Measurements from ENCODE around the gene SERPINB12. TPM values are rescaled to one million over a fixed set of nuclear protein-coding genes. Genes with fewer than 3 reads are reported as not detected.

Gene SERPINB12
- total and polyA plus RNA-seq, 8 donors: not detected

DNA sequence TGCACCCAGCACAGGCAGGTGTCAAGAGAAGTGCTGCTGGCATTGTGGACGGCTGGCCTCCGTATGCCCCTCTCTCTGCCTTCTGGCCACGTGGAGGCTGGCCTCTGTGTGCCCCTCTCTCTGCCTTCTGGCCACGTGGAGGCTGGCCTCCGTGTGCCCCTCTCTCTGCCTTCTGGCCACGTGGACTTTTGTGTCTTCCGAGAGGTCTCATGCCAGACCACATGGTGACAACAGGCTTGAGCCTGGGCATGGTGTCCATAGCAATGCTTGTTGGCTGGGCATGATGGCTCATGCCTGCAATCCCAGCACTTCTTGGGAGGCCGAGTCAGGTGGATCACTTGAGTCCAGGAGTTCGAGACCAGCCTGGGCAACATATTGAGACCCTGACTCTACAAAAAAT is 25.7 kb downstream of the SERPINB12 start:
- Histone ChIP-seq H3K36me3 (no peaks in the 10 kb centered on the region), H3K4me1 (no peaks in the 10 kb centered on the region), H3K27me3 (no peaks in the 10 kb centered on the region), H3K27ac (no peak overlapping the region), H3K4me3 (no peak overlapping the region), H3K9me3 (no peaks in the 10 kb centered on the region)
- no peak for DNase-seq
- intact Hi-C loops (cut with DNase I; ENCODE audit: low total_unique reads): no loop called here
- no peak for TF ChIP-seq CTCF (IDR thresholded peaks at IDR 0.05)
- no peak for TF ChIP-seq EP300 (IDR thresholded peaks at IDR 0.05)
- no peak for TF ChIP-seq POLR2A (IDR thresholded peaks at IDR 0.05)
- TF ChIP-seq POLR2AphosphoS5 (IDR thresholded peaks at IDR 0.05): no peak
- 67 to 83% (median 75%) methylated on average over 9 of the region's 9 CpGs for WGBS, 5 donors

- 65 to 75% (median 69%) methylated on average over 6 of the region's 6 CpGs for WGBS, 5 donors
- Histone ChIP-seq H3K9me3 (no peaks in the 10 kb centered on the region), H3K27ac (no peak overlapping the region), H3K4me3 (no peak overlapping the region), H3K36me3 (no peaks in the 10 kb centered on the region), H3K27me3 (no peaks in the 10 kb centered on the region), H3K4me1 (no peaks in the 10 kb centered on the region)
- DNase-seq: no peak
- no peak for TF ChIP-seq POLR2AphosphoS5 (IDR thresholded peaks at IDR 0.05)
- no peak for TF ChIP-seq POLR2A (IDR thresholded peaks at IDR 0.05)
- intact Hi-C loops (cut with DNase I; ENCODE audit: low total_unique reads): no loop called here
Observed at GRCh38 chr18:63570721-63571120, 28.6 kb downstream of the SERPINB12 start.

GRCh38 chr18:63575681-63576080 is 33.5 kb downstream of the SERPINB12 start:
- H3K27ac ChIP-seq: no peak overlapping the region
- no peaks in the 10 kb centered on the region for H3K36me3 ChIP-seq
- H3K4me1 ChIP-seq: no peaks in the 10 kb centered on the region
- no peak for TF ChIP-seq POLR2AphosphoS5 (IDR thresholded peaks at IDR 0.05)
- TF ChIP-seq EP300 (IDR thresholded peaks at IDR 0.05): no peak
- no peak for TF ChIP-seq POLR2A (IDR thresholded peaks at IDR 0.05)
- no peak for TF ChIP-seq CTCF (IDR thresholded peaks at IDR 0.05)
- peaks cover 0 to 3% (median 0%) of the 10 kb centered on the region in 3 donors for H3K27me3 ChIP-seq
- H3K9me3 ChIP-seq: no peaks in the 10 kb centered on the region
- DNase-seq: no peak
- H3K4me3 ChIP-seq: no peak overlapping the region
- intact Hi-C loops (cut with DNase I; ENCODE audit: low total_unique reads): no loop called here

- intact Hi-C loops (cut with DNase I; ENCODE audit: low total_unique reads): no loop called here
- Histone ChIP-seq H3K4me3 (no peak overlapping the region), H3K4me1 (no peaks in the 10 kb centered on the region), H3K36me3 (no peaks in the 10 kb centered on the region), H3K27ac (no peak overlapping the region), H3K9me3 (no peaks in the 10 kb centered on the region), H3K27me3 (peaks cover 0 to 6% (median 0%) of the 10 kb centered on the region in 3 donors)
- peak in 5 of 7 experiments; percentile 6 to 52 (median 26) for TF ChIP-seq CTCF (IDR thresholded peaks at IDR 0.05)
- no peak for TF ChIP-seq POLR2AphosphoS5 (IDR thresholded peaks at IDR 0.05)
- no peak for TF ChIP-seq POLR2A (IDR thresholded peaks at IDR 0.05)
- TF ChIP-seq EP300 (IDR thresholded peaks at IDR 0.05): no peak
- 4 to 13% (median 8%) methylated on average over 5 of the region's 5 CpGs for WGBS, 5 donors
- peak in 1 of 2 donors; percentile 48 for DNase-seq
Observed at GRCh38 chr18:63578357-63578958, 36.3 kb downstream of the SERPINB12 start.

DNA sequence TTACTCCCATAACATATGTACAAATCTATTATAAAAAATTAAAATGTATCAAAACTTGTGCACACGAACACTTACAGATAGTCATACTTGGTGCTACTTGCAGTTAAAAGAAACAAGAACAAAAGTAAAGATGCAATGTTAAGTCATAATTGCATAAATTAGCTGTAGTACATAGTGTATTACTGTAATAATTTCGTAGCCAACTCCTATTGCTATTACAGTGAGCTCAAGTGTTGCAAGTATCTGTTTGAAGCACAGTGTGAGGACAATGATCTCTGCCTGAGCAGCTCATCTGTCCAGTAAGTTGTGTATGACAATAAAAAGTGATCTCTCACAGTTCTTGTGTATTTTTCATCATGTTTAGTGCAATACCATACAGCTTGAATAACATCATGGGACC is 37.4 kb downstream of the SERPINB12 start:
- intact Hi-C loops (cut with DNase I; ENCODE audit: low total_unique reads): no loop called here
- peaks cover 0 to 6% (median 0%) of the 10 kb centered on the region in 3 donors for H3K27me3 ChIP-seq
- WGBS, 5 donors: 31 to 76% (median 52%) methylated on average over 2 of the region's 2 CpGs
- no peak for TF ChIP-seq EP300 (IDR thresholded peaks at IDR 0.05)
- TF ChIP-seq CTCF (IDR thresholded peaks at IDR 0.05): no peak
- no peak for TF ChIP-seq POLR2AphosphoS5 (IDR thresholded peaks at IDR 0.05)
- no peak for TF ChIP-seq POLR2A (IDR thresholded peaks at IDR 0.05)
- H3K9me3 ChIP-seq: no peaks in the 10 kb centered on the region
- DNase-seq: no peak
- no peaks in the 10 kb centered on the region for H3K4me1 ChIP-seq
- no peak overlapping the region for H3K27ac ChIP-seq
- no peaks in the 10 kb centered on the region for H3K36me3 ChIP-seq
- no peak overlapping the region for H3K4me3 ChIP-seq

All from stomach (tissue), 9 donors.